GM19025 (cell line): ENCODE results near the gene TMEM44.
"Not testable (repeated sequence)": the region's sequence is repeated elsewhere in the genome, so short reads cannot be mapped to it uniquely, and the experiment has no call there.

Source experiments
- ATAC-seq: cut with Tn5 transposase; IDR thresholded peaks from one replicate; pipeline ENCODE4 v1.9.1; 2021; ENCODE audit warnings: mild to moderate bottlenecking, low read depth, moderate library complexity; ENCODE audit not compliant: unreplicated experiment

The TMEM44 gene

DNA sequence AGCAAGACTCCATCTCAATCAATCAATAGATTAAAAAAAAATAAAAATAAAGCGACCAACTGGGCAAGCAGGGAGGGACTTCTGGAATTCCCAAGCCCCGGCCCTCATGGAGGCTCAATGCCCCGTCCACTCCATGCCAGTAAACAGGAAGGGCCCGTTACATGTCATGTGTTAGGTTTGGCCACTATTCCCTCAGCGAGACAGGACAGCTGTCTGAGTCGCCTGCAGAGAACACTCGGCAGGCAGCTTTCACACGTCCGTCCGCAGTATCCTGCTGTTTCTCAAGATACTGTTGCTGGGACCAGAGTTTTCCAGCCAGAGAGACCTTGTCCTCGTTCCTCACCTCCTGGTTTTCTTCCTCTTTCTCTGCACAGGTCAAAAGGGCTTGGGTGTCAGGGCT, 18.0 kb downstream of the TMEM44 start:
- ATAC-seq: no peak

DNA sequence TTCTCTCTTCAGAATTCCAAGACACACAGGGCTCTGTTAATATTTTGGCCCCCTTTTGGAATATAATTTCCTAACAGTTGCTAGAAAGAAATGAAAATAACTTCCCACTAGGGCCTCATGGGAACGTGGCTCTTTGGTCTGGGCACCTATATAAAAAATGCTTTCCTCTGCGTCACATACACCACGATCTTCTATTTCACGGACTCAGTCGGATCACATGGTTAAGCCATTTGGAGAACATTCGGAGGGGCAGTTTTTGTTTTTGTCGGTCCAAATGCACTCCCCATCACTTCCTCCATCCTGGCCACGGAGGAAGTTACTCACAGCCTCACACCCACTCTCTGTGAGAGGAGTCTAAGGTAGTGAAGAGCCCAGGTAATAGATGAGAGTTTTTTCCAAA, 21.0 kb downstream of the TMEM44 start:
- no peak for ATAC-seq

DNA sequence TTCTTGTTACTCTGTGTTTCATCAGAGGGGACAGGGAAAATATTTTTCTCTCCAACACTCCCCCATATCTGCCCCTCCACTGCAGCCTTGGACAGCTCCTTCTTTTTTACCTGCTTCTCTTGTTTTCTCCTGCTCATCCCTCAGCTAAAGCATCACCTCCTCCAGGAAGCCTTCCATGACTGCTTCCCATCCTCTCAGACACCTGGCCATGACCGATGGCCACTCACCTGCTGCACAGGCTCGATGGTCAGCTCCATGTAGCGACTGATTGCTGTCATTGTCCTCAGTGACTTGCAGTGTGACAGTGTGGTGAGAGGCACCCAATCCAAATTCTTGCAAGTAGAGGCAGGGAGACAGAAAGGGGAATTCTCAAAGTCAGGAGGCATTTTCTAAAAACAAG, 22.5 kb downstream of the TMEM44 start:
- ATAC-seq: no peak

DNA sequence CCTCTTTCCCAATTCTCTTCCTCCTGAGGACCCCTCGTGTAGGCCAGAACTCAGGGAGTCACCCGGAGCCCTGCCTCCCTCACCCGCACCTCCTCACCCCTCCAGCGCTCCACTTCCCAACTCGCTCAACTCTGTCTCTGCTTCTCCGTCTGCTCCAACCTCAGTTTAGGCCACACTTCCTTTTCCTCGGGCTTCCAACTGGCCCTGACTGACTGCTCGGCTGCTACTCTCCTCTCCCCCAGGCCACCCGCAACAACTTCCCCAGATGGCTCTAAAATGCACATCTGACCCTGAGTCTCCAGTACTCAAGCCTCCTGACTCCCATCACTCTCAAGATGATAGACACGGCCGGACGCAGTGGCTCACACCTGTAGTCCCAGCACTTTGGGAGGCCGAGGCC, 23.6 kb downstream of the TMEM44 start:
- ATAC-seq: no peak

DNA sequence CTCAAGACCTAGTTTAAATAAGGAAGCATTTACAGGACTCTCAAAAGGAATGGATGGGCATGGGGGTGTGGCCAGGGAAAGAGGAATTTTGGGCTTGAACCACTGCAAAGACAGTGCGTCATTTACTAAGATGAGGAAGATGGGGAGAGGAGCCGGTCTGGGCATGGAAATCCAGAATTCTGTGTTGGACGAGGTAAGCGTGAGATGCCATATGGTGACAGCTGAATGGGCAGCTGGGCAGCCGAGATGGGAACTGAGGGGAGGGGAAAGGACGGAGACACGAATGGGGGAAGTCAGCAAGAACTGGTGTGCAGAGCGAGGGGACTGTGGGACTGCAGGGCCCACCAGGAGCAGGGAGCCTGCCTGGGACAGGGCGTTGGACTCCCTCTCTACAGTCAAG, 24.2 kb downstream of the TMEM44 start:
- ATAC-seq: no peak

DNA sequence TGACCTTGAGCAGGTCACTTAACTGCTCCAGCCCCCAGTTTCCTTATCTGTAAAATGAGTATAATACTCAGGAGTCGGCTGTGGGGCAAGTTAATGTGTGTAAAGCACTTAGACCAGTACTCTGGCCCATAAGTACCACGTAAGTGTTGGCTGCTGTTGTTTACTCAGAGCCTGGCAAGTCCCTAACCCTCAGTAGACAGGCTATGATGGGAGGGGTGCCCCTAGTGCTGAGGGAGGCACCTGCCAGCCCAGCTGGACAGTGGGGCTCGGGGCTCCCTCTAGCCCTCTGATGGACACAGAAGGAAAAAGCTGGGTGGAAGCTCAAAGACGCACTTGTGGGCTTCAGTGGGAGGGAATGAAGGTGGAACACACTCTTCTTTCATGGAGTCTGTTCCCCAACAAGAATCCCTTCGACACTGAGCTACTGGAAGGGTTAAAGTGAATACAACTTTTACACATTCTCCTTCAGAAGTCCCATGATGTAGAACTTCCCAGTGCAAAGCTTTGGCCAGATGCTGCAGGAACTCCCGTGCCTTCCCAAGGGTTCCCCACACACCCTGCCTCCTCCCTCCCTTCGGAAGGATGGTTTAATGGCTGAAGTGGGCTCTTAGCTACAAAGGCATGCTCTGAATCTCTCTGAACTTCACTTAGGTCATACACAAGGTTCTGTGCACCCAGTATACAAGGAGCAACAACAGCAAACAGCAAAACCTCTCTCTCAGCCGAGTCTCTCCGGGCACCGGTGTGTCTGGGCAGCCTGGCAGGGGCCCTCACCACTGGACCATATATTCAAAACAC, 25.4 kb downstream of the TMEM44 start:
- no peak for ATAC-seq

DNA sequence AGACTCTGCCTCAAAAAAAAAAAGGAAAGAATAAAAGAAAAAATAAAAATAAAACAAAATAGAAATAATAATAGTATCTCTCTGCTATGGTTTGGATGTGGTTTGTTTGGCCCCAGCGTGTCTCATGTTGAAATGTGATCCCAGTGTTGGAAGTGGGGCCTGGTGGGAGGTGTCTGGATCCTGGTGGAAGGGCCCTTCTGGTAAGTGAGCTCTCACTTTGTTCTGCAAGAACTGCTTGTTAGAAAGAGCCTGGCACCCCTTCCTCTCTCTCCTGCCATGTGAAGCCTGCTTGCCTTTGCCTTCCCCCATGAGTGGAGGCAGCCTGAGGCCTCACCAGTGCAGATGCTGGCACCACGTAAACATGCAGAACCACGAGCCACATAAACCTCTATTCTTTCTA, 26.3 kb downstream of the TMEM44 start:
- no peak for ATAC-seq

DNA sequence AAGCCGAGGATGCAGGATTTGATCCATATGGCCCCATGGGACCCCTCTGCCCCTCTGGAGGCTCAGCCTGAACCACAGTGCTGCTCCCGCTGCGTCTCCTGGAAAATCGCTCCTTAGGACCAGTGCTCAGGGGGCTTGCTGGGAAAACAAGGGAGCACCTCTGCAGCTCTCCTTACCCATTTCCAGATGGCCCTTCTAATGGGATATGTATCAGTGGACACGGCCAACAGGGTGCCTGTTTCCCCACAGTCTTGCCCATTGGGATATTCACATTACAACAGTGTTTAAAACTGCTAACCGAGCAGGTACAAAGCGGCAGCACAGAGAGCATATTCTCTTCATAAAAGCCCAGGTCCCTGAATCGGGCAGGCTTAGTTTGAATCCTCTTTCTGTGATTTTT, 27.1 kb downstream of the TMEM44 start:
- no peak for ATAC-seq

DNA sequence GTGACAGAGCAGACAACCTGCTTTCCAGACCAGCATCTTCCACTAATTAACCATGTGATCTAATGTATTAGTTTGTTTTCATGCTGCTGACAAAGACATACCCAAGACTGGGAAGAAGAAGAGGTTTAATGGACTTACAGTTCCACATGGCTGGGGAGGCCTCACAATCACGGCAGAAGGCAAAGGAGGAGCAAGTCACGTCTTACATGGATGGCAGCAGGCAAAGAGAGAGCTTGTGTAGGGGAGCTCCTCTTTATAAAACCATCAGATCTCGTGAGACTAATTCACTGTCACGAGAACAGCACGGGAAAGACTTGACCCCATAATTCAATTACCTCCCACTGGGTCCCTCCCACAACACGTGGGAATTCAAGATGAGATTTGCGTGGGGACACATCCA, 27.9 kb downstream of the TMEM44 start:
- not testable (repeated sequence) for ATAC-seq

DNA sequence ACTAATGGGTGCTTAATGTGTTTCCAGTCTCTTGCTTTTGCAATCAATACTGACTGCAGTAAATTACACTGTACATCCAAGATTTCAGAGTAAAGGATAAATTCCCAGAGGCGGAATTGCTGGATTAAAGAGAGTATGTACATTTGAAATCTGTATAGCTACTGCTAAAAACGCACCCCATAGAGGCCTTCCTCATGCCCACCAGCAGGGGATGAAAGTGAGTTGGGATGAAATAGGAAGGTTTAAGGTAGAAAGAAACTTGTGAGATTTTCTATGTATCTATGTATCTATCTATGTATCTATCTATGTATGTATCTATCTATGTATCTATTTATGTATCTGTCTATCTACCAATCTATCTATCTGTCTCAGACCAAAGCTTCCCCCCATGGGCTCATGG, 28.4 kb downstream of the TMEM44 start:
- ATAC-seq: no peak

DNA sequence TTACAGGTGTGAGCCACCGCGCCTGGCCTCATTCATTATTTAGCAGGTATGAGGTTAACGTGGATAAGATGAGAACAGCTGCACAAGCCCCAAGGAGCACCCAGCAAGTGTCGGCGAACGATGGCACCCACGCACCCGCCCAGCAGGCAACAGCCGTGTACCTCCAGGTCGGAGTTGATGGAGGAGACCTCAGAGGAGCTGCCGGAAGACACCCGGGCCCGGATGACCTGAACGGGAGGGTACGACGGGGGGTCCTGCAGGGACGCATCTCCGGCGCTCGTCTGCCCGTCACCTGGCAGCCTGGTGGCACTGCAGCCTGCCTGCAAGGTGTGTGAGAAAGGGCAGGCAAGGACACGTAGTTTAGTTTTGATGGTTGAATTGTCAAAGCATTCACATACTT, 29.1 kb downstream of the TMEM44 start:
- no peak for ATAC-seq

DNA sequence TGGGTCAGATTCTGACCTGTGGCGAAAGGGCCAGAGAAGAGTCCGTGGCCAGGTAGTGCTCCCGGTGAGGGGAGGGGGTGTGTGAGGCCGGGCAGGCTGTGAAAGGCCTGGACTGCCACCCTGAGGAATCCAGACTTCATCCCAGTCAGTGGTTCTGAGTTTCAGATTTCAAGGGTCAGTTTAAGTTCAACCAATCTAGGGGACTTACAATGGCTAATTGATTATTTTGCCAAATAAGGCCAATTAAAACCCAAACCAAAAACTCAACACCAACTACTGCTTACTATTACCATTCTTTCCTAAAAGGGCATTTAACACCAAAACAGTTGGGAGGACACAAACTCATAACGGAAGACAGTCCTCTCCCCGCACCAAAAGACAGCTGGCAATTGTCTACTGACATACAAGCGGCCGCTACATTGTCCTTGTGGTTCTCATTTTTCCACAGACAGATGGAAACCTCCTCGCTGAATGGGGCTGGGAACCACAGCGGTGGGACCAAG, 30.5 kb downstream of the TMEM44 start:
- ATAC-seq: no peak

DNA sequence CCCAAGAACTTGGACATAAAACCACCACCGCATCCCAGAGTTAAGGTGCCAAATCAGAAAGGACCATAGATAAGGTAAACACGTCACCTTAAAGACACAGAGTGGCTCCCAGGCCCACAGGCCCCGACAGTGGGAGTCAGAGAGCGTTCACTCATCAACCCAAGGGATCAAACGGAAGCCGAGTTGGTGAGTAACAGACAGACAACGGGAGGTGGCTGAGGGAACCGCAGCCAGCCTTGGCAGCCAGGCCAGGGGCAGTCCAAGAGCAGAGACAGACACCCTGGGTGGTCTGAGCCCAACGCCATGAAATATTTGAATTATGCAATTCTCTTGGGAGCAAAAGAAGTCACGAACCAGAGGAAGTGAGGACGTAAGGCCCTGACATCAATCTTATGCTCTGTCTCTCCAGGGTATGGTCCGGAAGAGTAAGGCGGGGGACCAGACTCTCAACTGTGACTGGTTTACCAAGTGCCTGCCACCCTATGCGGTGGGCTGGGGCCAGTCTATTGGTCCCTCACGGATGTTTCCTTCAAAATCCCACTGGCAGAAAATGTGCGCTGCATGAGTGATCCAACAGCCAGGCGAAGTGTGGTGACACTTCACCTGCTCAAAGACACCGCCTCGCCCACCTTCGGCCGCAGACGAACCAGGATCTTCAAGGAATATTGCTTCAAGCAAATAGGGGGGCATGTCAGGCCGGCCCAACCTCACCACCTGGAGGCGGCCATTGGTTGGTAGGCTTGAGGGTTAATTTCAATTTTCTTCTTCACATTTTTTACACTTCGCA, 34.3 kb downstream of the TMEM44 start:
- no peak for ATAC-seq

DNA sequence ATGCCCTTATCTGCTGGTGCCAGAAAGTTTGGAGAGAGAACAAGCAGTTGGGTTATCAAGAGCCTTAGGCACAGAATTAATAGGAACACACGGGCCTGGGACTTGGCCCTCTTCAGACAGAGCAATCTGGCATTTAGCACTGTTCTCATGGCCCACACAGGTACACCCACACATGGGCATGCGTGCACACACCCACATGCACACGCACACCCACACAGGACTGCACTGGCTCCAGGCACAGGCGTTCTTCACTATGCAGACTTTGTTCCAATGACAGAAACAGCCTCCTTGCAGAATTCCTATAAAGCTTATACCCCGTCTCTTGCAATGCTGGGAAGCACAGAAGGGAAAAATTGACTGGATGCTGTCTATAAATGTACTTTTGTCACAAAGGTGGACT, 36.3 kb downstream of the TMEM44 start:
- no peak for ATAC-seq

DNA sequence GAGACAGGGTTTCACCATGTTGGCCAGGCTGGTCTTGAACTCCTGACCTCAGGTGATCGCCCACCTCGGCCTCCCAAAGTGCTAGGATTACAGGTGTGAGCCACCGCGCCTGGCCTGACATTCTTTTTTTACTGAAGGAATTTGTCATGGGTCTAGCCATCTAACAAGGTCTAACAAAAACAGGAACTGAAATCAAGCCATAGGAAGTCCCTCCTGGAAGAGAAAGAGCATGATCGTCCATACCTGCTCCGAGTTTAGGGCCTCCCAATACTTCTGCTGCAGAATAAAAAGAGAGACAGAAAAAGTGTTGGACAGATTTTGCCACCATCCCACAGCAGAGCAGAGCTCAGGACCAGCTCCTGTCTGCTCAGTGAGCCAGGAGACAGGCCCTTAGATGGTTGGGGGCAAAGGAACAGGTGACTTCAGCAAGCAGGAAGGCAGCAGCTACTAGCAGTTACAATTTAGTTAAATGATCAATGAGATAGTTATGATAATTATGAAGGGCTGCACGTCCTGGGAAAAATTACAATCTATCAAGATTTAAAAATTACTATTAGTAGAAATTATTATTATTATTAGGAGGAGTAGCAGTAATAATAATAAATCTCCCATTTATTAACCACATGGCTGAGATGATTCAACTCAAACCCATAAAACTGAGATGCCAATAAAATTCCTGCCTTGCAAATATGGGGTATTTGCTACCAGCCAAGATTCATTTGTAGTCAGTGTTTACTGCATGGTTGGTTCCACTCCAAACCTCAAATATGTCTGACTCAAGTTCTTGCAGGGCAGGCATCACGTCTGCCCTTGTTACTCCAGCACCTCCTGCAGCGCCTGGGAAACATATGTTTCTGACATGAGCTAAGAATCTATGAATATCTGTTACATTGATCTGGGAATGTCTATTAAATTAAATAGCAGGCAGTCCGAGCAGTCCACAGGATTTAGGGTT, 40.1 kb downstream of the TMEM44 start:
- no peak for ATAC-seq

DNA sequence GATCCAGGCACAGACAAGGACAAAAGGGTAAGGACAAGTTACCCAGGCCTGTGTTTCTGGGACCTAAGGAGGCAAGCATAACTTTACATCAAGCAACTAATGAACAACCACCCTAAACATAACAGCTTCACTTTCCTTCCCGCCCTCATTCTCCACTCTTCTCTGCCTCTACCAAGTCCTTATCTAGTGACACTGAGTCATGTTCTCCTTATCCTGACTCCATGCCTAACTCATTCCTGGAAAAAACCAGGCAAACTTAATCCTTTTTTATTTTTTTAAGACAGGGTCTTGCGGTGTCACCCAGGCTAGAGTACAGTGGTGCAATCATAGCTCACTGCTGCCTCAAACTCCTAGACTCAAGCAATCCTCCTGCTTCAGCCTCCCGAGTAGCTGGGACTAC, 44.5 kb downstream of the TMEM44 start:
- ATAC-seq: no peak

DNA sequence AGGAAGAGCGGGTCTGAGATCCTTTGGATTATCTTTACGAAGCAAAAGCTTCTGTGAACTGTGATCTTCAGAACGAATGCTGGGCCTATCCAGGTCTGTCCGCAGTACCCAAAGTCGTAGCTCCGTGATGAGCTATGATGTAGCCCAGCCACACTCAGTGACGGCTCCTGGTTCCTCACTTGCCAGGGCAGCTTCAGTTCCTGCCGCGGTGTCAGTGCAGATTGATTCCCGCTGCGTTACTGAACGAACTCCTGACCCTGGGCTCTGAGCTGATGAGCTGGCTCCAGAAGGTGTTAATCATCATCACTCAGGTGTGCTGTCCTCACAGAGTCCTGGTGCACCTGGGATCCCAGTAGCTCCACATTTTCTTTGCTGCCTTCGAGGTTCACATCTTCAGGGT, 45.0 kb downstream of the TMEM44 start:
- no peak for ATAC-seq

DNA sequence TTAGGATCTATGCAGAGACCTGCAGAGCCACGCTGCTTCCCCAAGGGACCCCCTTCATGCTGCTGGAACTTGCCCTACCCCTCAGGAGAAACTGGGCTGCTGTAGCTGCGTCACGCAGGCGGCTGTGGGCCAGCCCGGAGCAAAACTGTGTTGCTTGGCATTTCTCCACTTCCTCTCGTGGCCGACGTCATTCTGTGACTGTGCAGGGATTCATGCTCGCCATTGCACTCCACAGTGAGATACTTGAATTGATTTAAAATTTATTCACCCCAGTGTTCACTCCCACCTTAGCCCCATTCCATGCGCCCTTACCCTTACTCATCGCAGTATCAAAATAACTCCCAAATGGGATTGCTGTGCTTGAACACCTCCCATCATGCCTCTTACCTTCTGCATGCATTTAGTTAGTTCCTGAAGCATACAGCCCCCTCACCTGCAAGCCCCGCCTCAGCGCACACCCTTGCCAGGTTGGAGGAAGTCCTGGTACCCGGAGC, 45.7 kb downstream of the TMEM44 start:
- ATAC-seq: no peak

DNA sequence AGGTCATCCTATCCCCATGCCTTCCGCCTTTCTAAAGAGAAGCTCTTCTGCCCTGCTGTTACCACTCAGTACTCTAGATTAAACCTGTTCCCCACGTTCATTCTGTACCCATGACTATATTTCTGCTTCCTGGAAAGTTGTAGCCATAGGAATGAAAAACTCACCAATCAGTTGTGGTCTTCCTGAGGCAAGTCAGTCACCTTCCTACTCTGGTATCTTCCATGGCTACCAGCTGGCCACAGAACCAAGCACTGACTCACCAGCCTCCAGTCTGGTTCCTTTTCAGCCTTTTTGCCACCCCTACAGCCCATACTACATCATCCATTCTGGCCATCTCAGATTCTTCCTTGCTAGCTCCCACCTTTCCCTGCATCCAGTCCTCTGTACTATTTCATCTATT, 46.4 kb downstream of the TMEM44 start:
- no peak for ATAC-seq

DNA sequence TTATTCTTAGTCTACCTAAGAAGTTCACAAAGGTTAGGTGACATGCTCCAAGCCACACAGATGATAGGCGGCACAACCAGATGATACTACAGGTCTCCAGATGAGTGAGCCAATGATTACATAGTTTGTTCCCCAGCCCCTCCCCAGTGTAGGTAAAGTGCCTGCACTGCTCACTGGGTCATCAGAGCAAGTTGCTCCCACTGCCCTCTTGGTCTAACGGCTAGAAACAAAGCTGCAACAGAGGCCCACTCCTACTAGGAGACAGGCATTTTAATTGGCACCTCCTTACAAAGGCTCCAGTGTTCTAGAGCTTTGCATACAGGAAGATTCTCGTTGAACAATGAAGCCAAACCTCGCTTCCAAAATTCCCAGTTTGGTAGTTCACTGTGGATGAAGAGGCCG, 47.3 kb downstream of the TMEM44 start:
- no peak for ATAC-seq

DNA sequence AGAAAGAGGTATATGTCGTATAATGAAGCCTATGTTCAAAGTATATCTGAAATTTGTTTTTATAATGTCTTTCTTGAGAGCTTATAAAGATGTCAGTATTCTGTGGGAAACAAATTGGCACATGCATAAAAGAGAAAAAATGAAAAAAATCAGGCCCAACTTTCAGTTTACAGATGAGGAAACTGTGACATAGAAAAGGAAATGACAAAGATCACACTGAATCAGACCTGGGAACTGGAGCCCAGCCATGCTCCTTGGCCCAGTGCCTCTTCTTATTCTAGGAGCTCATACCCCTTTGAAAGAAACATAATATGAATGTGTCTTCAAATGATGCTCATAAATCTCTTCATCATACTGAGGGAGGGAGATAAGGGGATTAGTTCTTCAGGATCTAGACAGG, 48.4 kb downstream of the TMEM44 start:
- ATAC-seq: no peak
